AG04449 (cell line): Measurements from ENCODE around the gene WAPL.

Experiments used
- CTCF ChIA-PET: fragments of 350-600 bp; formaldehyde crosslinking; extraction: SDS; loops from one replicate; lab custom pipeline; 2021; ENCODE audit warnings: antibody characterized with exemption; lab: Yijun Ruan, JAX
- POLR2A ChIA-PET: fragments of 400-600, 350-600 bp; formaldehyde crosslinking; extraction: SDS; loops from one replicate; lab custom pipeline; 2020; ENCODE audit warnings: antibody characterized with exemption, inconsistent platforms; lab: Yijun Ruan, JAX
- DNase-seq: peaks from one replicate; pipeline ENCODE4 v3.0.0-alpha.2; 2010; ENCODE audit warnings: low read depth, low spot score
- H3K4me3 ChIP-seq: 2 replicates; pipeline ENCODE4 v1.5.1; 2011; ENCODE audit warnings: low read depth, mild to moderate bottlenecking, control low read depth, low read length
- CTCF ChIP-seq: IDR thresholded peaks from one replicate; pipeline ENCODE4 v1.5.1; 2011; ENCODE audit warnings: mild to moderate bottlenecking, moderate library complexity, low read length, control low read depth, inconsistent platforms; ENCODE audit not compliant: insufficient read depth; ENCODE audit errors: missing control alignments

The WAPL gene

GRCh38 chr10:86450806-86451603 is 70.6 kb downstream of the WAPL start:
- CTCF ChIA-PET: no interaction called here
- no peak for DNase-seq
- POLR2A ChIA-PET: no interaction called here
- H3K4me3 ChIP-seq: no peak overlapping the region
- no peak for TF ChIP-seq CTCF

- ChIA-PET POLR2A (no interaction called here), CTCF (no interaction called here)
- H3K4me3 ChIP-seq: no peak overlapping the region
- no peak for DNase-seq
- TF ChIP-seq CTCF: no peak
Observed at GRCh38 chr10:86449926-86450558, 71.5 kb downstream of the WAPL start.

- TF ChIP-seq CTCF: no peak
- no peak for DNase-seq
- POLR2A ChIA-PET: no interaction called here
- CTCF ChIA-PET: interaction anchor here (1.2 kb wide), 1 partner anchor 16 kb away, joined by 3 read pairs; no protein-coding TSS in a partner anchor
- H3K4me3 ChIP-seq: no peak overlapping the region
Observed at GRCh38 chr10:86447432-86447831, 74.2 kb downstream of the WAPL start.

GRCh38 chr10:86446987-86447386 is 74.6 kb downstream of the WAPL start:
- POLR2A ChIA-PET: no interaction called here
- TF ChIP-seq CTCF: no peak
- CTCF ChIA-PET: interaction anchor here (1.2 kb wide), 1 partner anchor 17 kb away, joined by 3 read pairs; no protein-coding TSS in a partner anchor

GRCh38 chr10:86446440-86446839 is 75.2 kb downstream of the WAPL start:
- ChIA-PET CTCF (interaction anchor here (0.7 to 1.3 kb wide), 3 partner anchors 17 to 139 kb away, joined by 3 read pairs; no protein-coding TSS in a partner anchor), POLR2A (no interaction called here)
- H3K4me3 ChIP-seq: no peak overlapping the region
- TF ChIP-seq CTCF: no peak
- DNase-seq: no peak

More at GRCh38 chr10:86446987-86447386, 74.6 kb downstream of the WAPL start:
- no peak for DNase-seq
- H3K4me3 ChIP-seq: no peak overlapping the region

GRCh38 chr10:86443936-86444335 is 77.7 kb downstream of the WAPL start:
- H3K4me3 ChIP-seq: no peak overlapping the region
- CTCF ChIA-PET: interaction anchor here (1.2 kb wide), 1 partner anchor 44 kb away, joined by 3 read pairs; no protein-coding TSS in a partner anchor
- DNase-seq: no peak
- POLR2A ChIA-PET: no interaction called here
- TF ChIP-seq CTCF: no peak
